ENCODE results near the gene GNAT1.

DNA sequence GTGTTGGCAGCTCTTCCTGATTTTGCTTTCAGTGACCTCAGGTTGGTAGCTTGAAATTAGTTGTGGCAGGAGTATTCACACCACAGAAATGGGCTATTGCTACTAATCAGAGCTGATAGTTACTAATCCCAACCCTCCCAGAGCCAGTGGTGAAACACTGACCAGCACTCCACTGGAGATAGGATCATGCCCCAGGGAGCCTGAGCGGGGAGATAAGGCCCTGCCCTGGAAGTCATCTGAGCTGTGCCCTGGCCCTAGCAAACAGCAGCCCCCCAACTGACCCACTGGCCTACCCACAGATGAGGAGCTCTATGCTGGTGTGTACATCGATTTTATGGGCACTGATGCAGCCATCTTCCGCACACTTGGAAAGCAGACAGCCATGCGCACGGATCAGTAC is 9.4 kb upstream of the GNAT1 start:
- TF ChIP-seq CTCF (IDR thresholded peaks at IDR 0.05): no peak
- TF ChIP-seq EP300 (IDR thresholded peaks at IDR 0.05): no peak
